GM19238 (cell line): Measurements from ENCODE around the gene TAF7.
"Not testable (repeated sequence)": the region's sequence is repeated elsewhere in the genome, so short reads cannot be mapped to it uniquely, and the experiment has no call there.

Experiments used
- DNase-seq: peaks from one replicate; pipeline ENCODE4 v3.0.0; 2011; ENCODE audit warnings: low spot score; ENCODE audit not compliant: insufficient read length

TAF7 gene

DNA sequence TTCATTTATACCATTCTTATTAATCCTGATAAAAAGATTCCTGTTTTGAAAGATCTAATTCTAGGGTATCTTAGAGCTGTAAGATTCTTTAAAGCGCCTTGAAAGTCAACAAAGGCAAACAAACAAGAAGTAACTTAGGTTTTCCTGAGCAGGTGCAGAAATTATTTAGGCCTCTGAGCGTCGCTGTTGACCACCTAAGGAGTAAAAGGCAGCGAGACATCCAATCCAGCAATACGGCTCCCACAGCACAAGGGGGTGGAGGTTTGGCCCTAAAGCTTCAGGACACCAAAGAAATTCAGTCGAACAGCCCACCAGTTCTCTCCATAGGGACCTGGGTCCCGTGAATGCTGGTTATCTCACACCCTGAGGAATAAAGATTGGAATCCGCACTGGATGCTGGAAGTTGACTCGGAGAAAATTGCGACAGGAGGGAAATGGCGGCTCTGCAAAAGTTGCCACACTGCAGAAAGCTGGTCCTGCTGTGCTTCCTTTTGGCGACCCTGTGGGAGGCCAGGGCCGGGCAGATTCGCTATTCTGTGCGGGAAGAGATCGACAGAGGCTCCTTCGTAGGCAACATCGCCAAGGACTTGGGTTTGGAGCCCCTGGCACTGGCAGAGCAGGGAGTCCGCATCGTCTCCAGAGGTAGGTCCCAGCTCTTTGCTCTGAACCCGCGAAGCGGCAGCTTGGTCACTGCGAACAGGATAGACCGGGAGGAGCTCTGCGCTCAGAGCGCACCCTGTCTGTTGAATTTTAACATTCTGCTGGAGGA is 18.1 kb upstream of the TAF7 start, which contains the start of gene PCDHGA2:
PCDHGA2 (plus strand) TSS at position 223 of the 769 bp plus-strand sequence.
- no peak for DNase-seq

DNA sequence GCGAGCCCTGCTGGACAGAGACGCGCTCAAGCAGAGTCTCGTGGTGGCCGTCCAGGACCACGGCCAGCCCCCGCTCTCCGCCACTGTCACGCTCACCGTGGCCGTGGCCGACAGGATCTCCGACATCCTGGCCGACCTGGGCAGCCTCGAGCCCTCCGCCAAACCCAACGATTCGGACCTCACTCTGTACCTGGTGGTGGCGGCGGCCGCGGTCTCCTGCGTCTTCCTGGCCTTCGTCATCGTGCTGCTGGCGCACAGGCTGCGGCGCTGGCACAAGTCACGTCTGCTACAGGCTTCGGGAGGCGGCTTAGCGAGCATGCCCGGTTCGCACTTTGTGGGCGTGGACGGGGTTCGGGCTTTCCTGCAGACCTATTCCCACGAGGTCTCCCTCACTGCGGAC is 12.0 kb upstream of the TAF7 start:
- not testable (repeated sequence) for DNase-seq

DNA sequence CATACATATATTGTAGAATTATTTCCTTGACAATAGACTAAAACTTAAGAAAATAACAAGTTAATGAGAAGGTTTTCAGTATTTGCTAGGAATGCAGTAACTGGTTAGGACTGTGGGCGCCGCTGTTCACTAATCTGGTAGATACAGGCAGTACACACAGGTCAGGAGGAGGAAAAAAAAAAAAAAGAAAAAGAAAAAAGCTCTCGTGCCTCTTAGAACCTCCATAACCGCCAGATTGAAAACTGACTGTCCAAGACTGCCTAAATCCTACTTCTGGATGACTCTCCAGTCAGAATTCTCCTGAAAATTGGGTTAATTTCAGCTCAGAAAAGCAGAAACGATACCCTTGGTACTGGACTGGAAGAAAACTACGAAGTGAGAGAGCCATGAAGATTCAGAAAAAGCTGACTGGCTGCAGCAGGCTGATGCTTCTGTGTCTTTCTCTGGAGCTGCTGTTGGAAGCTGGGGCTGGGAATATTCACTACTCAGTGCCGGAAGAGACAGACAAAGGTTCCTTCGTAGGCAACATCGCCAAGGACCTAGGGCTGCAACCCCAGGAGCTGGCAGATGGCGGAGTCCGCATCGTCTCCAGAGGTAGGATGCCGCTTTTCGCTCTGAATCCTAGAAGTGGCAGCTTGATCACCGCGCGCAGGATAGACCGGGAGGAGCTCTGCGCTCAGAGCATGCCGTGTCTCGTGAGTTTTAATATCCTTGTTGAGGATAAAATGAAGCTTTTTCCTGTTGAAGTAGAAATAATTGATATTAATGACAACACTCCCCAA is 9.9 kb upstream of the TAF7 start, which contains the start of gene PCDHGA1:
PCDHGA1 (plus strand) TSS at position 216 of the 782 bp plus-strand sequence.
- no peak for DNase-seq

DNA sequence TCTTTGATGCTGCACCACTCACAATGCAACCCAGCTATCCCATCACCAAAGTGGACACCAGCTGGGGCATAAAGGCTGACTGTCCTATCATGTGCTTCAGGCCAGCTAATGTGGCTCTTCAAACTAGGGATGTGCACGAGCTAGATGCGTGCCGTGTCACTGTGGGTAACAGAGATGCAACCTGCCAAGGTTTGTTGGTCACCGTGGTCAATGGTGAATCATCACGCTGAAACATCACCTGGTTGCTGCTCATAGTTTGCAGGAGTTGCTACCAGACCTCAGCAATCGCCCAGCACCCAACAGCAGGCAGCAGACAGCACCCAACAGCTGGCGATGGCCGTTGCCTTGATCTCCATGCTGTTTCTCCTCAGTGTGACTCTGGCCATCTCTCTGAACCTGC is 7.6 kb upstream of the TAF7 start:
- no peak for DNase-seq

DNA sequence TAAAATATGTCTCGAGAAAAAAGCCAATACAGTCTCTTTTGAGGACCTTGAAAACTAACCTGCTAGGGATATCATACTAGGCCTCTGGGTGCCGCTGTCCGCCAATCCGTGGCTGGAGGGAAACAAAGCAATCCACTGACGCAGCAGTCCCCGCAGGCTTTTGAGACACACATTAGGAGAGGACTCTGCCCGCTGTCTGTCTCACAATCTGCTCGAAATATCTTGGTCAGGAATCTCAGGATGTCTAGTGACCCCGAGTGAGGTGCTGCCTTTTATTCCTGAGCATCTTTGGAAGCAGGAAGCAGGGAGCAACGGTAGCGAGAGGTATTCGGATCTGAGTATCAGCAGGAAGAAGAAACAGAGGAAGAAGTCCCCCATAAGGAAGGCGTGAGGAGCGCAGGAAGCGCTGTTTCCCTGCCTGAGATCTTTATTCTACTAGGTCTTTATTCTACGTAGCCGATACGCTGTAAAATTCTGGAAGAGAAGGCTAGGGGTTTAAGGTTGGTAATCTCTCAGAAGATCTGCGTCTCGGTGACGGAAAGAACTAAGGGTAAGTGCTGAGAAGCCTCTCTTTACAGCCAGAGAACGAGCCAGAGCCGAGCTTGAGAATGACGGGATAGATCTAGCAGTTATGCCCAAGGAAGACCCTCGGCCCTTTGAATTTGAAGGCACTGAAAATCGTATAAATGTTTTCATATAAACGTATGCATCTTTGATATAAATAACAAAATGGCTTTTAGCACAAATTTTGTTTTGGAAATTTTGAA is 5.7 kb upstream of the TAF7 start:
- DNase-seq: no peak

DNA sequence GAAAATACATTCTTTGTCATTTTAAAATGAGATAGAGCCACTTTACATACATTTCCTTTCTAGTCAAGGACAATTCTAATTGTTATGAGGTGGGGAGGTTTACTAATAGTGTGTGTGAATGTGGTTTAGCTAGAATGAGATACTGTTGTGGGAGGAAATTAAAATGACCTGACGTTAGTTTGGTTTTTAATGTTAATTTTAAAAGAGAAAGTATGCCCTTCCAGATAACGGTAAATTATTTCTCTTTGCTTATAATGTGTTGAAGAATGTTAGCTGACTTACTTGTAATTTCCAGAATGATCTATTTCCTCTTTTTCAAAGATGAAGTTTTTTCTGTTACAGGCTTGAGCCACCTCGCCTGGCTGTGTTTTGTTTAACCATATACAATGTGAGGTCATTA is 1.7 kb upstream of the TAF7 start:
- no peak for DNase-seq

DNA sequence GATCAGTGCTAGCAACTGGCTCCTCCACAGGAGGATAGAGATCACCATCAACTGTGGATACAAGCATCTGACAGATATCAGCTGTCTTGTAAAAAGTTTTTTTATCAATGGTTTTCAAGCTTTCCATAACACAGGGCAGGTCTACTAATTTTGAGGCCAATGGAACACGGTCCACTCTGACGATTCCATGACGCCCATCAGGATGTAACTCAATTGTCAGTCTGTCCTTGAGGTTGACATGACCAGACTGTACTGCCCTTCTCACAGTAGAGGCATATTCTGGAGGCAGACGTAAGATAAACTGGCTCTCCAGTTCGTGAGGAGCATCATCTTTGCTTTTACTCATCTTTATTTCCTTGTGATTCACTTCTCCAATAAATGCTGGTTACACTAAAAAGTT is 885 bp downstream of the TAF7 start:
- no peak for DNase-seq

DNA sequence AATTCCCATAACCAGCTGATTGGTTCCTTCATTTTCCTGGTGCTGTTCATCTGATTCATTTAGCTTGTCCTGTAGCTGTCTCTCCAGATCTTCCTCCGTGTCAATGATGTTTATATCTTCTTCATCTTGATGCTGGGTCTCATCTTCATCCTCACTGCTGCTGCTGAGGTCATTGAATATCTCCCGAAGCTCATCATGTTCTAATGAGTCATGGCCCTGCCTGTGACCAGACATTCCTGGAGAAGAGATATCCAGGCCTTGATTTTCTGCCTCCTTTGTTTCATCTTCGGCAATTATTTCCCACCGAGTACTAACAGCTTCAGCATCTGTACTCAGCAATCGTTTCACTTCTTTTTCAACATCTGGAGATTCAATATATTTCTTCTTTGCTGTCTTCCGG is 1.4 kb downstream of the TAF7 start:
- no peak for DNase-seq

DNA sequence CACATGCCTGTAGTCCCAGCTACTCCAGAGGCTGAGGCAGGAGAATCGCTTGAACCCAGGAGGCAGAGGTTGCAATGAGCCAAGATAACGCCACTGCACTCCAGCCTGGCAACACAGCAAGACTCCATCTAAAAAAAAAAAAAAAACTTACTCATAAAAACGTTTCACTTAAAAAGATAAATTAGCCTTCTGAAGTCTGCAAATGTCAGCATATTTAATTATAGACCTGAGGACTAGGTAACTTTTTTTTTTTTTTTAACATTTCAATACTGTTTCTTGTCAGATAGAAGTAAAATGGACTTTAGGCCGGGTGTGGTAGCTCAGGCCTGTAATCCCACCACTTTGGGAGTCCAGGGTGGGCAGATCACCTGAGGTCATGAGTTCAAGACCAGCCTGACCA is 3.6 kb downstream of the TAF7 start:
- DNase-seq: not testable (repeated sequence)

DNA sequence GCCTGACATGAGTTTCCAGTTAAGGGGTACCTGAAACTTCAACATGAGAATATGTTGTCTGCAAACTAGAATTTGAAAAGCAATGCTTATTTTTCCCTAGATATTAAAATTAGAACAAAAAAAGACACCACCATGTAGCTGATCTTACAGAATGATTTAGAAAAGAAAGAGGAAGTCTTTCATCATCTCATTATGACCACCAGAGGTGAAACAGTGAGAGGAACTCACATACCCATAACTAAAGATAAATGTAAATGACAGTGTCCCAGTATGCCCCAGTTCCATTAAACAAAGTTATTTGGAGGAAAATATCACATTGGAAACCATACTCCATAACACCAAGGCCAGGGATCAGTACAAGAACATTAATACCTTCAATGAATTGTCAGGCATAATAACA is 6.9 kb downstream of the TAF7 start:
- DNase-seq: no peak

DNA sequence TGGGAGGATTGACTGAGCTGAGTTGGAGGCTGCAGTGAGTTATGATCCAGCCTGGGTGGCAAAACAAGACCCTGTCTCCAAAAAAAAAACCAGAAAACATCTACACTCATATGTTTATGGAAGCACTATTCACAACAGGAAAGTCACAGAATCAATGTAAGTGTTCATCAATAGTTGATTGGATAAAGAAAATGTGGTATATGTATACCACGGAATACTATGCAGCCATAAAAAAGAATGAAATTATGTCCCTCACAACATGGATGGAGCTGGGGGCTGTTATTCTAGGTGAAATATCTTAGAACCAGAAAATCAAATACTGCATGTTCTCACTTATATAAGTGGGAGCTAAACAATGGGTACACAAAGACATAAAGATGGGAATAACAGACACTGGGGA is 14.0 kb downstream of the TAF7 start:
- DNase-seq: no peak

DNA sequence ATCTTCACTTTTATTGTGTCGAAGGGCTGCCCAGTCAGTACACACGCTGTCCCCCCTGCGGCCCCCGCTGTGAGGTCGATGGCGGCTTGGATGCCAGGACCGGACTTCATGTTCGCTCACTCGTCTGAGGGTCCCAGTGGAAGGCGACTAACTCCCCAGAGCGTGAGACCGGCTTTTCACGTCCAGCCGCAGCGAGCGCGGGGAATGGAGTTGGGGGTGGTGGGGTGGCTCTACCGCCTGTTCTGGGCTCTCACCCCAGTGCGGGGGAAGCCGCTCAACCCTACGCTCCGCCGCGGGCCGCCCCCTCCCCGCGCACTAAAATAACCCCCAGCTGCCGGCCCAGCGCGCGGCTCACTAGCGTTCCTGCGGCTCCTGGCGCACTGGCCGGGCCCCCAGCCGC is 16.8 kb downstream of the TAF7 start, which contains the start of gene SLC25A2:
SLC25A2 (minus strand) TSS at position 294 of the 400 bp plus-strand sequence; CDS start at position 110, 184 bp downstream.
- DNase-seq: no peak

DNA sequence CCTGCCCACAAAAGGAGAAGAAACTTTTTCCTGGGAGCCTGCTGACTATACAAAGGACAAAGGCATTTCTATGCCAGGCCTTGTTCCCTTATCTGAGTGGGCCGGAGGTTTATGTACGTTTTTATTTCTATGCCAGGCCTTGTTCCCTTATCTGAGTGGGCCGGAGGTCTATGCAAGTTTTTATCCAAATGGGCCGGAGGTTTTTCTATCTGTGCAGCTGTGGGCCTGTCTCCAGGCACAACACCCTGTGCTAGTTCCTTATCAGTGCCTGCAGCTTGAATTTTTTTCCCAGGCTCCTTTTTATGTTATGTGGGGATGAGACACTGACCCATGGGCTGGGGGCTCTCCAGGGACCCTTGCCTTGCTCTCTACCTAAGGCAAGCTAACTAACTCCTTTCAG is 22.2 kb downstream of the TAF7 start:
- DNase-seq: no peak

DNA sequence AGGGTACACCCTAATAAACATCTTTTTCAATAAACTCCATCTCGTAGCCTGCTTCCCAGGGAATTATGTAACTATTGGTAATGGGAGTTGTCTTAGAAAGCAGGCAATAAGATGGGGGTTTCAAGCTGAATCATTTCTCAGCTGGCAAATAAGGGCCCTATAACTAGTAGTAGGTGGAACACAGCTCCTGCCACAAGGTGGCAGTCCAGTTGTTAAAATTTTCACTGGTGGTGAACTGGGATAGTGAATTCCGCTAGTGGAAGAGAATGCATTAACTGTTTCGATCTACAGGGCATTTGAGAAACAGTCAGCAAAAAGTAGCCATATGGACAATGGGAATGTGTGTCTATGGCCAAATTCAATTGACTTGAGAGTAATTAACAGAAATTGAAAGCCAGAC is 47.7 kb downstream of the TAF7 start:
- no peak for DNase-seq

DNA sequence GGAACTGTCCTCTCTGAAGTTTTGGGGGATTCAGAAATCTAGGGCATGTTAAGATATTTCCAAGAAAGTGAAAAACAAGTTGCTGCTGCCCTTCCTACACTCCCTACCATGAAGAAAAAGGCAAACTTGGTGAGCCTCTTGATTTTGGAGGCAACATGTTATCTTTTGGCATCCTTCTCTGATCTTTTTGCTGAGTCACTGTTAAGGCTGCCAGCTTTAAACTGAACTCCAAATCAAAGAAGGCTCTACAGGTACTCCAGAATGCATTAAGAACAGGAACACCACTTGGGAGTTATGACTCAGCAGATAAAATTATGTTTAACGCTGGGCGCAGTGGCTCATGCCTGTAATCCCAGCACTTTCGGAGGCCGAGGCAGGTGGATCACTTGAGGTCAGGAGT is 51.4 kb downstream of the TAF7 start:
- no peak for DNase-seq
